H1 (cell line): ENCODE results near the gene ARHGEF28. TPM values are rescaled to one million over a fixed set of nuclear protein-coding genes. Genes with fewer than 3 reads are reported as not detected.
A peak's percentile ranks its signal among the peaks of the same experiment; 100 is the strongest.

Experiments used
- CTCF ChIA-PET: fragments of 300-600 bp; sonication (Branson Sonifier 250); formaldehyde crosslinking; loops from one replicate; lab custom pipeline; 2021; ENCODE audit not compliant: partially characterized antibody; lab: Charles Lee
- POLR2A ChIA-PET: fragments of 300-600 bp; sonication (Branson Sonifier 250); formaldehyde crosslinking; loops from one replicate; lab custom pipeline; 2021; ENCODE audit warnings: inconsistent platforms; ENCODE audit not compliant: partially characterized antibody; lab: Charles Lee
- DNase-seq, 2 experiments: peaks; one replicate each; pipeline versions ENCODE4 v3.0.0 to v3.0.0-alpha.2; 2010 to 2022; ENCODE audit warnings: low spot score in 2 of 2, low read depth in 1 of 2, mixed read lengths in 1 of 2
- FAIRE-seq: peaks from 2 replicates; lab custom pipeline; 2011; peaks lifted over from hg19 to GRCh38; lab: Jason Lieb, UNC
- H2AFZ ChIP-seq: 2 replicates; pipeline ENCODE4 v1.8.1; 2012; ENCODE audit warnings: low read length, inconsistent platforms
- H2AK5ac ChIP-seq: 2 replicates; pipeline ENCODE4 v1.6.1; 2013; ENCODE audit warnings: low read depth, low read length
- H2BK120ac ChIP-seq: replicated peaks from 2 replicates; pipeline ENCODE3; 2013; ENCODE audit warnings: low read depth, low read length, inconsistent platforms
- H2BK12ac ChIP-seq: 2 replicates; pipeline ENCODE4 v1.6.1; 2013; ENCODE audit warnings: low read depth, low read length
- H2BK15ac ChIP-seq: 2 replicates; pipeline ENCODE4 v1.6.1; 2013; ENCODE audit warnings: low read length
- H2BK20ac ChIP-seq: 2 replicates; pipeline ENCODE4 v1.6.1; 2013; ENCODE audit warnings: low read length
- H2BK5ac ChIP-seq: 2 replicates; pipeline ENCODE4 v1.6.1; 2013; ENCODE audit warnings: low read depth, low read length
- H3K14ac ChIP-seq: 2 replicates; pipeline ENCODE4 v1.6.1; 2013; ENCODE audit warnings: inconsistent platforms; ENCODE audit not compliant: insufficient read length
- H3K18ac ChIP-seq: 2 replicates; pipeline ENCODE4 v1.6.1; 2013; ENCODE audit warnings: low read length; ENCODE audit errors: extremely low read depth
- H3K23ac ChIP-seq: 2 replicates; pipeline ENCODE4 v1.6.1; 2013; ENCODE audit warnings: inconsistent platforms; ENCODE audit not compliant: insufficient read length
- H3K23me2 ChIP-seq: 2 replicates; pipeline ENCODE4 v1.6.1; 2013; ENCODE audit warnings: low read depth, low read length
- H3K27ac ChIP-seq: 2 replicates; pipeline ENCODE4 v1.6.1; 2011; ENCODE audit warnings: low read depth, low read length, inconsistent platforms
- H3K27me3 ChIP-seq, 4 experiments: replicated peaks in 1 of 4; 1 replicate in 1 of 4; 2 replicates in 3 of 4; pipeline versions ENCODE4 v1.6.1 to v1.8.1; 2011 to 2013; ENCODE audit warnings: low read length in 3 of 4, mild to moderate bottlenecking in 3 of 4, inconsistent platforms in 2 of 4, mixed read lengths in 2 of 4, moderate library complexity in 1 of 4; ENCODE audit not compliant: control insufficient read depth in 3 of 4, insufficient read depth in 3 of 4; ENCODE audit errors: extremely low read depth in 1 of 4
- H3K36me3 ChIP-seq, 4 experiments: 2 replicates each; pipeline versions ENCODE4 v1.6.1 to v1.8.1; 2011 to 2013; ENCODE audit warnings: mild to moderate bottlenecking in 4 of 4, low read length in 3 of 4, moderate library complexity in 2 of 4, control low read depth in 1 of 4, inconsistent platforms in 1 of 4; ENCODE audit not compliant: insufficient read depth in 4 of 4, control insufficient read depth in 2 of 4
- H3K4ac ChIP-seq: replicated peaks from 2 replicates; pipeline ENCODE3; 2013; ENCODE audit warnings: low read length, low read depth, mixed read lengths, inconsistent platforms; ENCODE audit not compliant: insufficient read length
- H3K4me1 ChIP-seq, 4 experiments: replicated peaks in 1 of 4; 1 replicate in 1 of 4; 2 replicates in 3 of 4; pipeline versions ENCODE4 v1.6.1 to v1.8.1; 2011 to 2013; ENCODE audit warnings: low read length in 3 of 4, inconsistent platforms in 2 of 4, mixed read lengths in 1 of 4; ENCODE audit not compliant: insufficient read depth in 4 of 4, control insufficient read depth in 3 of 4
- H3K4me2 ChIP-seq, 2 experiments: 2 replicates each; pipeline versions ENCODE4 v1.6.1 to v1.8.1; 2011 to 2013; ENCODE audit warnings: low read depth in 2 of 2, low read length in 2 of 2, control low read depth in 1 of 2, inconsistent platforms in 1 of 2, mild to moderate bottlenecking in 1 of 2; ENCODE audit not compliant: insufficient read depth in 1 of 2
- H3K4me3 ChIP-seq, 4 experiments: fragments of 200-600, 300-600 bp in 1 of 4; sonication (generic), shearing (Covaris generic), sonication (Bioruptor Twin) in 1 of 4; 2 replicates each; pipeline versions ENCODE4 v1.5.1 to v1.8.1; 2011 to 2016; ENCODE audit warnings: low read length in 4 of 4, low read depth in 3 of 4, control low read depth in 2 of 4, inconsistent platforms in 2 of 4, mild to moderate bottlenecking in 2 of 4, mixed read lengths in 1 of 4, moderate library complexity in 1 of 4; ENCODE audit not compliant: insufficient read depth in 2 of 4; ENCODE audit errors: extremely low read depth in 1 of 4
- H3K56ac ChIP-seq: replicated peaks from 2 replicates; pipeline ENCODE3; 2013; ENCODE audit warnings: low read depth, mild to moderate bottlenecking, mixed read lengths, low read length, inconsistent platforms; ENCODE audit not compliant: insufficient read length
- H3K79me1 ChIP-seq: 2 replicates; pipeline ENCODE4 v1.6.1; 2013; ENCODE audit warnings: low read depth, low read length, control low read depth
- H3K79me2 ChIP-seq, 2 experiments: 2 replicates each; pipeline versions ENCODE4 v1.6.1 to v1.8.1; 2012 to 2013; ENCODE audit warnings: low read length in 2 of 2, mild to moderate bottlenecking in 2 of 2, inconsistent platforms in 1 of 2; ENCODE audit not compliant: insufficient read depth in 2 of 2, control insufficient read depth in 1 of 2
- H3K9ac ChIP-seq, 4 experiments: replicated peaks in 1 of 4; 1 replicate in 1 of 4; 2 replicates in 3 of 4; pipeline versions ENCODE4 v1.6.1 to v1.8.1; 2011 to 2013; ENCODE audit warnings: low read depth in 3 of 4, low read length in 3 of 4, control low read depth in 2 of 4, mild to moderate bottlenecking in 2 of 4, moderate library complexity in 2 of 4, inconsistent platforms in 1 of 4; ENCODE audit errors: extremely low read depth in 1 of 4
- H3K9me3 ChIP-seq, 2 experiments: 2 replicates each; pipeline versions ENCODE4 v1.6.1 to v1.8.1; 2012 to 2013; ENCODE audit warnings: mild to moderate bottlenecking in 2 of 2, moderate library complexity in 2 of 2, control low read depth in 1 of 2, inconsistent platforms in 1 of 2, low read depth in 1 of 2, low read length in 1 of 2, mixed read lengths in 1 of 2; ENCODE audit not compliant: insufficient read depth in 2 of 2
- H4K20me1 ChIP-seq, 2 experiments: replicated peaks in 1 of 2; 2 replicates each; pipeline versions ENCODE3 to v1.8.1; 2011 to 2013; ENCODE audit warnings: inconsistent platforms in 2 of 2, low read length in 2 of 2, mild to moderate bottlenecking in 1 of 2; ENCODE audit not compliant: insufficient read depth in 2 of 2, control insufficient read depth in 1 of 2
- H4K5ac ChIP-seq: 2 replicates; pipeline ENCODE4 v1.6.1; 2013; ENCODE audit warnings: low read length, low read depth, mixed read lengths, inconsistent platforms; ENCODE audit not compliant: insufficient read length
- H4K8ac ChIP-seq: 2 replicates; pipeline ENCODE4 v1.8.0; 2013; ENCODE audit warnings: mild to moderate bottlenecking, moderate library complexity, low read length, inconsistent platforms; ENCODE audit not compliant: insufficient read depth; ENCODE audit errors: extremely low read depth
- H4K91ac ChIP-seq: replicated peaks from 2 replicates; pipeline ENCODE3; 2013; ENCODE audit warnings: low read length, mixed read lengths, inconsistent platforms; ENCODE audit not compliant: insufficient read length
- BACH1 ChIP-seq: IDR thresholded peaks from 2 replicates; pipeline ENCODE4 v1.6.1; 2012; ENCODE audit warnings: low read length, improper control_type of control experiment
- CHD2 ChIP-seq: IDR thresholded peaks from 2 replicates; pipeline ENCODE4 v1.6.1; 2012; ENCODE audit warnings: low read length, improper control_type of control experiment
- MAFK ChIP-seq: IDR thresholded peaks from 2 replicates; pipeline ENCODE4 v1.6.1; 2012; ENCODE audit warnings: low read depth, mild to moderate bottlenecking, improper control_type of control experiment, low read length
- NANOG ChIP-seq: IDR thresholded peaks from 2 replicates; pipeline ENCODE4 v1.6.1; 2011; ENCODE audit warnings: low read length, low read depth, mild to moderate bottlenecking, inconsistent platforms; ENCODE audit not compliant: insufficient read depth, poor library complexity, severe bottlenecking
- SAP30 ChIP-seq: fragments of 300-600 bp; sonication (generic); IDR thresholded peaks from 2 replicates; pipeline ENCODE4 v1.7.1; 2012; ENCODE audit warnings: low read length, moderate library complexity, mild to moderate bottlenecking, inconsistent platforms; ENCODE audit not compliant: insufficient read depth, insufficient replicate concordance
- ZNF274 ChIP-seq: IDR thresholded peaks from 2 replicates; pipeline ENCODE4 v1.7.0; 2012; ENCODE audit warnings: low read length, borderline replicate concordance; ENCODE audit errors: extremely low read depth
- WGBS, 2 experiments: shearing (Covaris generic) in 1 of 2; methylation state at CpG; one replicate each; pipeline versions ENCODE4 v1.1.6 to v1.1.7; 2013 to 2015; ENCODE audit warnings: low lambda C conversion rate in 2 of 2, mixed read lengths in 2 of 2, inconsistent platforms in 1 of 2, low coverage in 1 of 2, missing lambda C conversion rate in 1 of 2; ENCODE audit not compliant: insufficient replicate concordance in 2 of 2, insufficient coverage in 1 of 2, insufficient read length in 1 of 2; ENCODE audit errors: extremely low coverage in 1 of 2, missing lambda C conversion rate in 1 of 2; 5-methylcytosine and 5-hydroxymethylcytosine counted together
- polyA plus RNA-seq, 7 experiments: library from polyadenylated mRNA; depleted of rRNA in 3 of 7; stranded (reverse) in 5 of 7; unstranded in 2 of 7; fragments of >200 nt in 5 of 7; fragments of 200-250 nt in 2 of 7; gene quantifications; 1 replicate in 5 of 7; 2 replicates in 1 of 7; 4 replicates in 1 of 7; pipeline versions ENCODE4 v1.2.1 to v1.2.3, GENCODE V29; 2011 to 2013; ENCODE audit warnings: missing spikeins in 2 of 7, mixed read lengths in 2 of 7
- total RNA-seq: library from RNA; stranded (reverse); fragmentation: NEBNext Ultra II Directional; extraction: Animal tissue kit (Norgen Biotek cat#: 25700); gene quantifications from 2 replicates; pipeline ENCODE4 v1.2.1, GENCODE V29; 2021
- TF ChIP-seq, protein P1 (sequence below), 3 experiments: IDR thresholded peaks; 1 replicate in 2 of 3; 2 replicates in 1 of 3; pipeline versions ENCODE4 v1.5.1 to v1.6.1; 2011; ENCODE audit warnings: low read length in 3 of 3, mild to moderate bottlenecking in 3 of 3, inconsistent platforms in 2 of 3, low read depth in 1 of 3, moderate library complexity in 1 of 3; ENCODE audit not compliant: insufficient read depth in 1 of 3; ENCODE audit errors: control extremely low read depth in 1 of 3

ARHGEF28 gene
- total and polyA plus RNA-seq, 2 of the 8 experiments (the other 6 are each of a cell fraction or from before 2014, with no cell fraction given): 0.33 to 1.0 TPM

DNA sequence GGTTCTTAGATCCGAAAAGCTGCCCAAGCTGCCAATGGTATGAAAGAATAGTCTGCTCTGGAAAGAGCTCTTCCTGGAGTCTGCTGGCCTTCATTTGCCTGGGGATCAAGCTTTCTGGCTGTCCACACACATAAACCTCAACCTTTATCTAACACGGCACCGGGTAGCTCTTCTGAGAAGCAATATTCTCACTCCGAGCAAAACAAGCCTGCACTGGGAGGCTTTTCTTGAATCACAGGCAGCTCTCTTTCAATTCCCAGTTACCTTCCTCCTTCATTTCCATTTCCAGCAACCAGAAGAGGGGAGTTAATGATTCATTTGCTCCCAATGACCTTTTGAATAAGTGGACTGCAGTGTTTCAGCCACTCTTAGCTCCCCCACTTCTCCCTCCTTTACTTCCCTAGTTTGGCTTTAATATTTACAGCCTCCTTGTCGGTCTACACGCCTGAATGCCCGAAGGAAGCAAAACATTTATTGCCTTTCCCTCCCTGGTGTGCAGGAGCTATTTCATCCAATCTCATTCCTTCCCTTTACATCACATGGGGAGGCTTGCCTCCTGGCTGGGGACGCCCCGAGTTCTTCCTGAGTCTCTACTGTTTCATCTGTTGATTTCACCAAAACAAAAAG lies 187.1 kb downstream of the ARHGEF28 start:
- no peak overlapping the region for H2BK5ac ChIP-seq
- DNase-seq (no peak), FAIRE-seq (no peak)
- H3K79me2 ChIP-seq: no peaks in the 10 kb centered on the region
- 0 out of 7 replicates have a peak, but pooled peaks cover 0 to 2% (median 0%) of the 10 kb centered on the region in 4 experiments for H3K4me1 ChIP-seq
- H2BK20ac ChIP-seq: no peak overlapping the region
- no peaks in the 10 kb centered on the region for H3K9me3 ChIP-seq
- no peak overlapping the region for H3K23ac ChIP-seq
- H3K14ac ChIP-seq: no peak overlapping the region
- ChIA-PET CTCF (interaction anchor here (0.8 to 1.8 kb wide), 5 partner anchors 12 to 399 kb away, joined by 3 to 10 read pairs (median 3); no protein-coding TSS in a partner anchor), POLR2A (no interaction called here)
- 86% methylated on average over 9 of the region's 9 CpGs; no CpG with 5 or more reads in 1 of the 2 experiments for WGBS, 2 experiments
- no peaks in the 10 kb centered on the region for H3K36me3 ChIP-seq
- no peak for TF ChIP-seq SAP30
- no peak for TF ChIP-seq CHD2
- TF ChIP-seq, protein P1, sequence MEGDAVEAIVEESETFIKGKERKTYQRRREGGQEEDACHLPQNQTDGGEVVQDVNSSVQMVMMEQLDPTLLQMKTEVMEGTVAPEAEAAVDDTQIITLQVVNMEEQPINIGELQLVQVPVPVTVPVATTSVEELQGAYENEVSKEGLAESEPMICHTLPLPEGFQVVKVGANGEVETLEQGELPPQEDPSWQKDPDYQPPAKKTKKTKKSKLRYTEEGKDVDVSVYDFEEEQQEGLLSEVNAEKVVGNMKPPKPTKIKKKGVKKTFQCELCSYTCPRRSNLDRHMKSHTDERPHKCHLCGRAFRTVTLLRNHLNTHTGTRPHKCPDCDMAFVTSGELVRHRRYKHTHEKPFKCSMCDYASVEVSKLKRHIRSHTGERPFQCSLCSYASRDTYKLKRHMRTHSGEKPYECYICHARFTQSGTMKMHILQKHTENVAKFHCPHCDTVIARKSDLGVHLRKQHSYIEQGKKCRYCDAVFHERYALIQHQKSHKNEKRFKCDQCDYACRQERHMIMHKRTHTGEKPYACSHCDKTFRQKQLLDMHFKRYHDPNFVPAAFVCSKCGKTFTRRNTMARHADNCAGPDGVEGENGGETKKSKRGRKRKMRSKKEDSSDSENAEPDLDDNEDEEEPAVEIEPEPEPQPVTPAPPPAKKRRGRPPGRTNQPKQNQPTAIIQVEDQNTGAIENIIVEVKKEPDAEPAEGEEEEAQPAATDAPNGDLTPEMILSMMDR (IDR thresholded peaks at IDR 0.05; ENCODE audit: control extremely low read depth in 1 of 3, insufficient read depth in 1 of 3, low read depth in 1 of 3, low read length in 3 of 3): no peak
- TF ChIP-seq MAFK: no peak
- TF ChIP-seq NANOG: no peak
- TF ChIP-seq ZNF274: no peak
- no peak for TF ChIP-seq BACH1
- H3K79me1 ChIP-seq: no peaks in the 10 kb centered on the region; the same call in 1 of the 2 replicates
- H3K27me3 ChIP-seq: no peaks in the 10 kb centered on the region
- no peak overlapping the region for H3K18ac ChIP-seq
- H2BK120ac ChIP-seq: no peak overlapping the region
- no peak overlapping the region for H4K91ac ChIP-seq
- H3K27ac ChIP-seq: no peak overlapping the region
- H3K4me2 ChIP-seq: no peak overlapping the region
- H2BK15ac ChIP-seq: no peak overlapping the region
- no peak overlapping the region for H4K5ac ChIP-seq
- H3K56ac ChIP-seq: no peak overlapping the region
- H4K20me1 ChIP-seq: no peaks in the 10 kb centered on the region
- no peak overlapping the region for H4K8ac ChIP-seq
- H2BK12ac ChIP-seq: no peak overlapping the region
- no peaks in the 10 kb centered on the region for H3K23me2 ChIP-seq
- no peak overlapping the region; a peak in 1 of 7 replicates for H3K9ac ChIP-seq
- H2AFZ ChIP-seq: peak overlapping the region; percentile 71; the same call in 1 of the 2 replicates
- H3K4me3 ChIP-seq: no peak overlapping the region
- no peak overlapping the region for H3K4ac ChIP-seq
- H2AK5ac ChIP-seq: no peak overlapping the region
